ENCODE results near the gene BAHCC1. TPM values are rescaled to one million over a fixed set of nuclear protein-coding genes. Genes with fewer than 3 reads are reported as not detected.
A peak's percentile ranks its signal among the peaks of the same experiment; 100 is the strongest.

BAHCC1 gene
- total and polyA plus RNA-seq, 2 of the 4 experiments (the other 2 are of a cell fraction), result 0.36 to 7.8 TPM

DNA sequence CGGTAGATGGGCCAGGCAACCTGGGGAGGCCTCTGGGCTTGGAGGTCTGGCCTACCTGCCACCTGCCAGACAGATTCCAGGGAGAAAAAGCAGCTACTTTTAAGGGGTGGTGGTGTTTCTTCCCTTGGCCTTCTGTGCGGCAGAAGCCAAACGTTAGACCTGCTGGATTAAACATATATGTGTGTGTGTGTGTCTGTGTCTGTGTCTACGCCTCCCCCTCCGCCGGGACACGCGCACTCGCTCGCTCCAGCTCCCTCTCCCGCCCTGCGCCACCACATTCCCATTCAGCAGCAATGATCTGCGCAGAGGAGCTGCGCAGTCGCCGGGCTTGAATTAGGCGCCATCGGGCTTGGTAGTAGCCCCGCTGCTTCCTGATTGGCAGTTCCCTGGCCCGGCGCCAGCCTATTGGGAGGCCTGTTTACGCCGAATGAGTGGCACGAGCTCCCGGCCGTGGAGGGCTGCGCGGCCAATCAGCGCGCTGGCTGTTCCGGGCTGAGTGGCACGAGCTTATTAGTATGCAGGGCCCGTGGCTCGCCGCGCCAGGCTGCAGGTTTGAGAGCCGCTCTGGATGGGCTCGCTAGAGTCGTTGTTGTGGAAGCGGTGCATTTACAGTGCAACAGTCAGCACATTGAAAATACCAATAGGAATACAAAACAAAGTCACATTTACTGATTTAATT lies at the start of gene BAHCC1 (continued):
- TF ChIP-seq NFE2L2 (IDR thresholded peaks at IDR 0.05; ENCODE audit: low read depth, low read length), result no peak
- TF ChIP-seq MXI1 (IDR thresholded peaks at IDR 0.05; ENCODE audit: borderline replicate concordance, low read depth, low read length), result peak; percentile 81
- TF ChIP-seq MAZ (IDR thresholded peaks at IDR 0.05; ENCODE audit: borderline replicate concordance, low read depth, low read length), result 0 out of 2 replicates have a peak, but pooled peaks have one; percentile 25
- TF ChIP-seq RFX5 (IDR thresholded peaks at IDR 0.05; ENCODE audit: low read depth, low read length), result no peak; the same call in 1 of the 2 replicates
